ENCODE data around the gene ADAP1.

The ADAP1 gene

GRCh38 chr7:889391-889790 lies 65.1 kb downstream of the ADAP1 start:
- TF ChIP-seq CTCF (IDR thresholded peaks at IDR 0.05; ENCODE audit: low read depth, low read length, missing control alignments), result no peak
- H3K4me3 ChIP-seq (ENCODE audit: low read depth, low read length), result no peak overlapping the region
- H3K27me3 ChIP-seq (replicated peaks), result no peaks in the 10 kb centered on the region
- H3K27ac ChIP-seq, result no peak overlapping the region
- H3K36me3 ChIP-seq (replicated peaks), result peaks cover 35% of the 10 kb centered on the region
- DNase-seq, result no peak
- in situ Hi-C loops (cut with HindIII; ENCODE audit: low pct_ligation_motif_present, low sequenced_read_pairs), result no loop called here

GRCh38 chr7:889025-889390 lies 65.5 kb downstream of the ADAP1 start:
- no peak for TF ChIP-seq CTCF (IDR thresholded peaks at IDR 0.05; ENCODE audit: low read depth, low read length, missing control alignments)
- peaks cover 31% of the 10 kb centered on the region for H3K36me3 ChIP-seq (replicated peaks)
- H3K4me3 ChIP-seq (ENCODE audit: low read depth, low read length), result no peak overlapping the region
- in situ Hi-C loops (cut with HindIII; ENCODE audit: low pct_ligation_motif_present, low sequenced_read_pairs), result no loop called here
- DNase-seq, result no peak
- H3K27me3 ChIP-seq (replicated peaks), result no peaks in the 10 kb centered on the region
- no peak overlapping the region for H3K27ac ChIP-seq

GRCh38 chr7:888081-889024 lies 66.1 kb downstream of the ADAP1 start:
- no peak for TF ChIP-seq CTCF (IDR thresholded peaks at IDR 0.05; ENCODE audit: low read depth, low read length, missing control alignments)
- peaks cover 27% of the 10 kb centered on the region for H3K36me3 ChIP-seq (replicated peaks)
- in situ Hi-C loops (cut with HindIII; ENCODE audit: low pct_ligation_motif_present, low sequenced_read_pairs), result no loop called here
- DNase-seq, result no peak
- H3K27me3 ChIP-seq (replicated peaks), result no peaks in the 10 kb centered on the region
- H3K27ac ChIP-seq, result no peak overlapping the region
- H3K4me3 ChIP-seq (ENCODE audit: low read depth, low read length), result no peak overlapping the region

GRCh38 chr7:887488-887820 lies 67.0 kb downstream of the ADAP1 start:
- in situ Hi-C loops (cut with HindIII; ENCODE audit: low pct_ligation_motif_present, low sequenced_read_pairs), result no loop called here
- no peak overlapping the region for H3K27ac ChIP-seq
- H3K36me3 ChIP-seq (replicated peaks), result peaks cover 27% of the 10 kb centered on the region
- no peaks in the 10 kb centered on the region for H3K27me3 ChIP-seq (replicated peaks)
- no peak for TF ChIP-seq CTCF (IDR thresholded peaks at IDR 0.05; ENCODE audit: low read depth, low read length, missing control alignments)
- DNase-seq, result no peak
- no peak overlapping the region for H3K4me3 ChIP-seq (ENCODE audit: low read depth, low read length)

- H3K4me3 ChIP-seq (ENCODE audit: low read depth, low read length), result no peak overlapping the region
- in situ Hi-C loops (cut with HindIII; ENCODE audit: low pct_ligation_motif_present, low sequenced_read_pairs), result no loop called here
- no peak for DNase-seq
- peaks cover 22% of the 10 kb centered on the region for H3K36me3 ChIP-seq (replicated peaks)
- no peak overlapping the region for H3K27ac ChIP-seq
- no peak for TF ChIP-seq CTCF (IDR thresholded peaks at IDR 0.05; ENCODE audit: low read depth, low read length, missing control alignments)
- H3K27me3 ChIP-seq (replicated peaks), result no peaks in the 10 kb centered on the region
These were observed 67.6 kb downstream of the ADAP1 start for GRCh38 chr7:886626-887487.
